Measurements from ENCODE around the gene SGCB. TPM values are rescaled to one million over a fixed set of nuclear protein-coding genes. Genes with fewer than 3 reads are reported as not detected.
A peak's percentile ranks its signal among the peaks of the same experiment; 100 is the strongest.

Gene SGCB
- total and polyA plus RNA-seq, 2 experiments from 2014 or later: 18.2 to 28.7 TPM

GRCh38 chr4:52015366-52015765, 22.7 kb downstream of the SGCB start:
- Histone ChIP-seq H3K4me1 (ENCODE audit: insufficient read depth) (peaks cover 4% of the 10 kb centered on the region), H3K79me2 (no peaks in the 10 kb centered on the region), H3K27ac (no peak overlapping the region), H3K9me3 (ENCODE audit: low read depth) (no peaks in the 10 kb centered on the region), H3K4me2 (no peak overlapping the region), H3K27me3 (no peaks in the 10 kb centered on the region), H4K20me1 (ENCODE audit: insufficient read depth, poor library complexity, severe bottlenecking) (no peaks in the 10 kb centered on the region), H3K4me3 (no peak overlapping the region), H3K36me3 (replicated peaks; ENCODE audit: insufficient read depth, low read depth) (no peaks in the 10 kb centered on the region), H3K9me2 (replicated peaks; ENCODE audit: insufficient read depth) (no peaks in the 10 kb centered on the region), H2AFZ (no peak overlapping the region)
- TF ChIP-seq CTCF (IDR thresholded peaks at IDR 0.05; ENCODE audit: poor library complexity) (peak; percentile 35), EZH2phosphoT487 (IDR thresholded peaks at IDR 0.05; ENCODE audit: low read depth, severe bottlenecking, unreplicated experiment) (no peak)
- WGBS (ENCODE audit: low lambda C conversion rate, missing lambda C conversion rate): 69% methylated on average over 7 of the region's 7 CpGs
- peak; percentile 21 for DNase-seq (ENCODE audit: low spot score)

- H3K4me3 ChIP-seq: no peak overlapping the region
- H3K9me2 ChIP-seq (replicated peaks; ENCODE audit: insufficient read depth): no peaks in the 10 kb centered on the region
- no peaks in the 10 kb centered on the region for H3K36me3 ChIP-seq (replicated peaks; ENCODE audit: insufficient read depth, low read depth)
- 67% methylated on average over 1 of the region's 1 CpG for WGBS (ENCODE audit: low lambda C conversion rate, missing lambda C conversion rate)
- H3K4me1 ChIP-seq (ENCODE audit: insufficient read depth): peaks cover 4% of the 10 kb centered on the region
- H3K4me2 ChIP-seq: no peak overlapping the region
- H2AFZ ChIP-seq: no peak overlapping the region
- DNase-seq (ENCODE audit: low spot score): no peak
- no peak overlapping the region for H3K27ac ChIP-seq
- no peaks in the 10 kb centered on the region for H3K79me2 ChIP-seq
- no peak for TF ChIP-seq CTCF (IDR thresholded peaks at IDR 0.05; ENCODE audit: poor library complexity)
- no peak for TF ChIP-seq EZH2 (IDR thresholded peaks at IDR 0.05; ENCODE audit: borderline replicate concordance)
- no peak for TF ChIP-seq EZH2phosphoT487 (IDR thresholded peaks at IDR 0.05; ENCODE audit: low read depth, severe bottlenecking, unreplicated experiment)
- H4K20me1 ChIP-seq (ENCODE audit: insufficient read depth, poor library complexity, severe bottlenecking): no peaks in the 10 kb centered on the region
- no peaks in the 10 kb centered on the region for H3K9me3 ChIP-seq (ENCODE audit: low read depth)
- no peaks in the 10 kb centered on the region for H3K27me3 ChIP-seq
These were observed 23.2 kb downstream of the SGCB start for GRCh38 chr4:52014903-52015302.

- Histone ChIP-seq H3K4me3 (no peak overlapping the region), H3K4me2 (peak overlapping the region; percentile 29), H3K36me3 (replicated peaks; ENCODE audit: insufficient read depth, low read depth) (no peaks in the 10 kb centered on the region), H3K79me2 (no peaks in the 10 kb centered on the region), H3K27ac (peak overlapping the region; percentile 21), H3K9me2 (replicated peaks; ENCODE audit: insufficient read depth) (no peaks in the 10 kb centered on the region), H2AFZ (no peak overlapping the region), H3K27me3 (no peaks in the 10 kb centered on the region), H3K4me1 (ENCODE audit: insufficient read depth) (no peaks in the 10 kb centered on the region), H3K9me3 (ENCODE audit: low read depth) (no peaks in the 10 kb centered on the region), H4K20me1 (ENCODE audit: insufficient read depth, poor library complexity, severe bottlenecking) (no peaks in the 10 kb centered on the region)
- WGBS (ENCODE audit: low lambda C conversion rate, missing lambda C conversion rate): 83% methylated on average over 1 of the region's 1 CpG
- TF ChIP-seq EZH2phosphoT487 (IDR thresholded peaks at IDR 0.05; ENCODE audit: low read depth, severe bottlenecking, unreplicated experiment) (no peak), EZH2 (IDR thresholded peaks at IDR 0.05; ENCODE audit: borderline replicate concordance) (no peak), CTCF (IDR thresholded peaks at IDR 0.05; ENCODE audit: poor library complexity) (no peak)
- no peak for DNase-seq (ENCODE audit: low spot score)
These were observed 25.4 kb downstream of the SGCB start for GRCh38 chr4:52012651-52013050.

GRCh38 chr4:52010986-52011385, 27.1 kb downstream of the SGCB start:
- no peak for DNase-seq (ENCODE audit: low spot score)
- TF ChIP-seq CTCF (IDR thresholded peaks at IDR 0.05; ENCODE audit: poor library complexity) (no peak), EZH2 (IDR thresholded peaks at IDR 0.05; ENCODE audit: borderline replicate concordance) (no peak), EZH2phosphoT487 (IDR thresholded peaks at IDR 0.05; ENCODE audit: low read depth, severe bottlenecking, unreplicated experiment) (no peak)
- no peak overlapping the region for H3K4me3 ChIP-seq
- no peaks in the 10 kb centered on the region for H3K4me1 ChIP-seq (ENCODE audit: insufficient read depth)
- H3K9me2 ChIP-seq (replicated peaks; ENCODE audit: insufficient read depth): no peaks in the 10 kb centered on the region
- 86% methylated on average over 2 of the region's 2 CpGs for WGBS (ENCODE audit: low lambda C conversion rate, missing lambda C conversion rate)
- H3K4me2 ChIP-seq: no peak overlapping the region
- no peaks in the 10 kb centered on the region for H3K36me3 ChIP-seq (replicated peaks; ENCODE audit: insufficient read depth, low read depth)
- no peaks in the 10 kb centered on the region for H3K9me3 ChIP-seq (ENCODE audit: low read depth)
- H4K20me1 ChIP-seq (ENCODE audit: insufficient read depth, poor library complexity, severe bottlenecking): no peaks in the 10 kb centered on the region
- no peaks in the 10 kb centered on the region for H3K27me3 ChIP-seq
- H3K27ac ChIP-seq: no peak overlapping the region
- no peaks in the 10 kb centered on the region for H3K79me2 ChIP-seq
- no peak overlapping the region for H2AFZ ChIP-seq

Data from hepatocyte (in vitro differentiated cells).